A673 (cell line): ENCODE measurements around the gene RNF225.

ENCODE experiments used
- CTCF ChIP-seq: fragments of 300-800, 200-600 bp; sonication (generic); conservative IDR thresholded peaks from 2 replicates; pipeline ENCODE4 v1.5.1; 2017; ENCODE audit warnings: low read depth, mild to moderate bottlenecking, antibody characterized with exemption, low read length, moderate library complexity, mixed read lengths
- EZH2 ChIP-seq: fragments of 200-600 bp; sonication (generic); IDR thresholded peaks from 2 replicates; pipeline ENCODE4 v1.6.1; 2017; ENCODE audit warnings: borderline replicate concordance, low read depth, mild to moderate bottlenecking, mixed read lengths, antibody characterized with exemption, low read length; ENCODE audit not compliant: poor library complexity, severe bottlenecking

- TF ChIP-seq CTCF (no peak), EZH2 (no peak)
Measured at GRCh38 chr19:58392945-58393724, 2.3 kb upstream of the RNF225 start.
